NK-92 (cell line): ENCODE measurements around the gene C1orf53.
"Not testable (repeated sequence)": the region's sequence is repeated elsewhere in the genome, so short reads cannot be mapped to it uniquely, and the experiment has no call there.

Experiments used
- DNase-seq: peaks from one replicate; lab custom pipeline; 2025; ENCODE audit not compliant: unreplicated experiment; lab: John Stamatoyannopoulos, UW

C1orf53 gene

GRCh38 chr1:197920414-197921117 lies 18.1 kb downstream of the C1orf53 start:
- DNase-seq, result no peak

GRCh38 chr1:197921235-197922069 lies 19.0 kb downstream of the C1orf53 start:
- DNase-seq, result no peak

- no peak for DNase-seq
Observed at GRCh38 chr1:197922070-197922390, 19.6 kb downstream of the C1orf53 start.

- DNase-seq, result no peak
Observed at GRCh38 chr1:197923038-197923437, 20.6 kb downstream of the C1orf53 start.

- DNase-seq, result no peak
Observed at GRCh38 chr1:197924516-197925123, 22.2 kb downstream of the C1orf53 start.

GRCh38 chr1:197927908-197928665 lies 25.7 kb downstream of the C1orf53 start:
- no peak for DNase-seq

DNA sequence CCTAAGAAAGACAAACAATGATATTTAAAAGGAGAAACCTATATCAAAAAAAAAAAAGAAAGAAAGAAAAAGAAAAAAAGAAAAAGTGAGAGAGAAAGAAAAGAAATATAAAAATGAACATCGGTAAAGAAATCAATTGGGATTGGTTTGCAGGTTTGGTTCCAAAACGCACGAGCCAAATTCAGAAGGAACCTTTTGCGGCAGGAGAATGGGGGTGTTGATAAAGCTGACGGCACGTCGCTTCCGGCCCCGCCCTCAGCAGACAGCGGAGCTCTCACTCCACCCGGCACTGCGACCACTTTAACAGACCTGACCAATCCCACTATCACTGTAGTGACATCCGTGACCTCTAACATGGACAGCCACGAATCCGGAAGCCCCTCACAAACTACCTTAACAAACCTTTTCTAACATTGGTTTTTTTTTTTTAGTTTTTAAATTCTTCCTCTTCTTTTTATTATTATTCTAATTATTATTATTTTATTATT lies 26.5 kb downstream of the C1orf53 start:
- DNase-seq, result no peak

DNA sequence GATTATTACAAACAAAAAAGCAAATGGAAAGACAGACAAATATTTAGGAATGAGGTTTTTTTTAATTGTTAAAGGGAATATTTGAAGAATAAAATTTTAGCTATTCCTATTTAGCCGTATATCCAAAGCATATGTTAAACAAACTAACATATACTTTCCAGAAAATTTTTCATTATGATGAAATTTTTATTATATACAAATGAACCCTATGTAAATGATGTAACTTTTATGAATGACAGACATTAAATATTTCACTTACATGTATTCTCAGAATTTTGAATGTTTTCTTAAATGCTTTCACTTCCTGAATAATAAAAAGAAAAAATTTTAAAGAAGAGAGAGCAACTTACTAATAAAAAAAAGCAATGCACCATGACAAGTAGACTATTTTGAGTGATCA lies 30.6 kb downstream of the C1orf53 start:
- no peak for DNase-seq

DNA sequence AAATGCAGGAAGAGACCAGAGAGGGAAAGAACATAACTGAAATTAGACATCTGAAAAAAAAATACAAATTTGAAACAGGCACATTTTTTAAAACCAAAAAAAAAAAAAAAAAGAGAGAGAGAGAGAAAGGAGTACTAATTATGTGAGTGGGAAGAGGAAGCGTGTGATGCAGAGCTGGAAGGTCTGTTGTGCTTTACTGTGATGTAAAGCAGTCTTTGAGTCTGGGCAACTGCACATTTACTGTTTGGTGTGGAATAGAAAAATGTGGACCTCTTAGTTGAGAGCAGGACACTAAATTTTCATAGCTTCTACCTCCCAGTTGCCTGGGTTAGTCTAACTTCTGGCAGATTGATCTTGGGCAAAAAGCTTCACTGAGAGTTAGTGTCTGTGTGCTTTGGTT lies 31.2 kb downstream of the C1orf53 start:
- DNase-seq, result no peak

GRCh38 chr1:197937381-197937780 lies 35.0 kb downstream of the C1orf53 start:
- no peak for DNase-seq

- no peak for DNase-seq
Observed at GRCh38 chr1:197937892-197938291, 35.5 kb downstream of the C1orf53 start.

DNA sequence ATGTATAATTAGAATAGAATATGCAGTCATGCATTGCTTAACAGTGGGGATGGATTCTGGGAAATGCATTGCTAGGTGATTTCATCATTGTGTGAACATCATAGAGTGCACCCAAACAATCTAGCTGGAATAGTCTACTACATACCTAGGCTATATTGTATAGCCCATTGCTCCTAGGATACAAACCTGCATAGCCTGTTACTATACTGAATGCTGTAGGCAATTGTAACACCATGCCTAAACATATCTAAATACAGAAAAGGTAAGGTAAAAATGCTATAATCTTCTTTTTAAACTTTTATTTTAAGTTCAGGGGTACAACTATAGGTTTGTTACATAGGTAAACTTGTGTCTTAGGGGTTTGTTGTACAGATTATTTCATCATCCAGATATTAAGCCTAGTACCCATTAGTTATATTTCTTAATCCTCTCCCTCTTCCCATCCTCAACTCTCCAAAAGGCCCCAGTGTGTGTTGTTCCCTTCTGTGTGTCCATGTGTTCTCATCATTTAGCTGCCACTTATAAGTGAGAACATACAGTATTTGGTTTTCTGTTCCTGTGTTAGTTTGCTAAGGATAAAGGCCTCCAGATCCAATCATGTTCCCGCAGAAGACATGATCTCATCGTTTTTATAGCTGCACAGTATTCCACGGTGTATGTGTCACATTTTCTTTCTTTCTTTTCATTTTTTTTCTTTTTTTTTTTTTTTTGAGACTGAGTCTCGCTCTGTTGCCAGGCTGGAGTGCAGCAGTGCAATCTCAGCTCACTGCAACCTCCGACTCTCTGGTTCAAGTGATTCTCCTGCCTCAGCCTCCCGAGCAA lies 36.9 kb downstream of the C1orf53 start:
- not testable (repeated sequence) for DNase-seq

DNA sequence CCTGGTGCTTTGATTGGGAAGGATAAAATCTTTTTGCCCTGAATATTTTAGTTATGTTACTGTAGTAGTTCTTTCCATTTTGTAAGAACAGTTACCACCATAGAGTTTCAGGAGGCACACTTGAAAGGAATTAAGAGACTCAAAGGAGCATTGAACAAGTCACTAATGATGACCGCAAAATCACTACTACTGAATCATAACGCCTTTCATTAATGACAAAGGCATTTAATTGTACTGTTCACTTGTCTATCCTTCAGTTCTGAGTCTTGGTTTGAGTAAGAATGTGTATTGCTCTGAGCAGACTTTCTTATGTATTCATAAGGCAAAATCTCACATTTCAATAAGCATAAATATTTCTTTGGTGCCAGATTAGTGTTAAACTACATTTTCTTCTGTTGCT lies 39.6 kb downstream of the C1orf53 start:
- DNase-seq, result no peak

GRCh38 chr1:197944485-197944884 lies 42.1 kb downstream of the C1orf53 start:
- no peak for DNase-seq

DNA sequence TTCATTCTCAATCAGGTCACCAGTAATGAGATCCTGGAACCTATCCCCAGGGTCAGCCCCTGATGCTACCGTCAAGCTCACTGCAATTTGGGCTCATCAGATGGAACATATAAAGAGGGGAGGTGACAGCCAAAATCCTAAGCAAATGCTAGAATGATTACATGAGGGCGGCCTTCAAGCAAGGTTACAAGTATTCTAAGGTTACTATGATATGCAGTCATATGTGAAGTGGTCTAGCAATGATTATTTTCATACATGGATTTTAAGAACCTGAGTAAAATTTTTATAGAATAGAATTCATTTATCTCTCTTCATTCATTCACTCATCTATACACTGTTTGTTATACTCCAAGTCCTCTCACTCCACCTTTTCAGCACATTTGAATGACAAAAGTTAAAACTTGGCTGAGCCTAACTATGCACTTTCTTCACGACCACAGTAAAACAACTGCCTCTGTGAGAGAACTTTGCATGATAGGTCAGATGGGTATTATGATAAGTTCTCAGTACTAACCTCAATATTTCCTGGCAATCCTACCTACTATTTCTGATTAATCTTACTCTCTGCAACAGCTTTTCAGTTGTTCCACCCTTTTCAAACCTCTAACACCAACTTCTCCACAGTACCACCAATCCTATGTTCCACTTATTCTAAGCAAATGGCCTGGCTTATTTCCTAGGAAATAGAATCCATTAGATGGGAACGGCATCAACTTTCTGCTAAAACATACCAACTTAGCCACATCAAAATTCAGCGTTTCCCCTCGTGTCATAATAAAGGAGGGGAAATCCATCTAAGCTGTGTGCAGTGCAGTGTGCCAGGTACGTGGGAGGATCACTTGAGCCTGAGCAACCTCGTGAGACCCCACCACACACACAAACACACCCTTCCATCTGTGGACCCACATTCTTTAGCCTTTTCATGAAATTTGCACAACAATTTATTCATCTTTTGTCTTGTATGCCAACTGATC lies 46.8 kb downstream of the C1orf53 start:
- no peak for DNase-seq

DNA sequence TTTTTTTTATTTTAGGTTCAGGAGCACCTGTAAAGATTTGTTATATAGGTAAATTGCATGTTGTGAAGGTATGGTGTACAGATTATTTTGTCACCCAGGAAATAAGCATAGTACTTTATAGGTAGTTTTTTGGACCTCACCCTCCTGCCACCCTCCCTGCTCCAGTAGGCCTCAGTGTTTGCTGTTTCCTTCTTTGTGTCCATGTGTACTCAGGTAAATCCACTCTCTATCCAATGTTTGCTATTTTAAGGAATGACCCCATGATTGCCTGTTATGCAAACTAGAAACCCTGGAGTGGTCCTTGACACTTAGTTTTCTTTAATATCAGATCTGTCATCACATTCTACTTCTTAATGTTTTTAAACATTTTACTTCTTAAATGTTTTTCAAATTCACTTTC lies 48.7 kb downstream of the C1orf53 start:
- DNase-seq, result no peak

DNA sequence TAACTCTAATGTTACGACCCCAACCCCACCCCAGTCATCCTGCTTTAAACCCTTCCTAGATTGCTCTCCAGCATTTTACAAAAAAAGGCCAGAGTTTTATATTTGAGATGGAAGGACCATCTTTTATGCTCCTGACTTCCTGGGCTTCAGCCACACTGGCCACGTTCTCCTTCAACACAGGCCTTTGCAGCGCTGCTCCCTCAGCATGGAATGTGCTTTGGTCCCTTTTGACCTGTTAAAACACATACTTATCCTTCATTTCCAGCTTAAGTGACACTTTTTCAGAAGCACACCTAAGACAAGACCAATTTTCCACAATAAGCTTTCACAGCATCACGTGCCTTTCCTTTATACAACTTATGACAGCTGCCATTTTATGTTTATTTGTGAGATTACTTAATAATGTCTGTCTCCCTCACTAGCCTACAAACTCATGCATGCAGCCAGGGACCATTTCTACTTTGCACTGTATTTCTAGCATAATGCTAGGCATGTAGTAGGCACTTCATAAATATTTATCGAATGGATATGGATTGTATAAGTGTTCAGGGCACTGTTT lies 49.3 kb downstream of the C1orf53 start:
- no peak for DNase-seq

GRCh38 chr1:197953472-197953871 lies 51.0 kb downstream of the C1orf53 start:
- DNase-seq, result not testable (repeated sequence)
